RWPE2 (cell line): ENCODE results near the gene SREK1.
"Not testable (repeated sequence)": the region's sequence is repeated elsewhere in the genome, so short reads cannot be mapped to it uniquely, and the experiment has no call there.

Source experiments
- ATAC-seq: fragments of 200-7000 bp; cut with Tn5 transposase; 3 replicates; pipeline ENCODE4 v1.9.1; 2021; ENCODE audit warnings: low read depth
- DNase-seq: peaks from one replicate; pipeline ENCODE4 v3.0.0-alpha.2; 2020; ENCODE audit warnings: low spot score
- H3K27ac ChIP-seq: fragments of 450-650 bp; 2 replicates; pipeline ENCODE4 v1.5.1; 2017; ENCODE audit warnings: mild to moderate bottlenecking; ENCODE audit not compliant: poor library complexity, severe bottlenecking
- H3K27me3 ChIP-seq: fragments of 250-450 bp; sonication (Bioruptor Pico); 2 replicates; pipeline ENCODE4 v1.5.1; 2021; ENCODE audit warnings: mild to moderate bottlenecking, moderate library complexity; ENCODE audit not compliant: insufficient read depth, poor library complexity, severe bottlenecking
- H3K36me3 ChIP-seq: fragments of 250-450 bp; sonication (Bioruptor Pico); 2 replicates; pipeline ENCODE4 v1.5.1; 2020; ENCODE audit warnings: low read depth, mild to moderate bottlenecking, moderate library complexity
- H3K4me1 ChIP-seq: fragments of 250-450 bp; sonication (Bioruptor Pico); 2 replicates; pipeline ENCODE4 v1.5.1; 2021; ENCODE audit warnings: mild to moderate bottlenecking, moderate library complexity; ENCODE audit not compliant: insufficient read depth, poor library complexity, severe bottlenecking
- H3K4me3 ChIP-seq: fragments of 250-450 bp; sonication (Bioruptor Pico); 2 replicates; pipeline ENCODE4 v1.5.1; 2021; ENCODE audit warnings: mild to moderate bottlenecking, moderate library complexity; ENCODE audit not compliant: severe bottlenecking
- H3K9me3 ChIP-seq: fragments of 250-450 bp; sonication (Bioruptor Pico); 2 replicates; pipeline ENCODE4 v1.5.1; 2021; ENCODE audit warnings: mild to moderate bottlenecking, moderate library complexity; ENCODE audit not compliant: severe bottlenecking
- TF ChIP-seq, protein P1 (sequence below): fragments of 450-650 bp; IDR thresholded peaks from one replicate; pipeline ENCODE4 v1.5.1; 2017; ENCODE audit warnings: mild to moderate bottlenecking, moderate library complexity; ENCODE audit not compliant: poor library complexity, severe bottlenecking

Gene SREK1

DNA sequence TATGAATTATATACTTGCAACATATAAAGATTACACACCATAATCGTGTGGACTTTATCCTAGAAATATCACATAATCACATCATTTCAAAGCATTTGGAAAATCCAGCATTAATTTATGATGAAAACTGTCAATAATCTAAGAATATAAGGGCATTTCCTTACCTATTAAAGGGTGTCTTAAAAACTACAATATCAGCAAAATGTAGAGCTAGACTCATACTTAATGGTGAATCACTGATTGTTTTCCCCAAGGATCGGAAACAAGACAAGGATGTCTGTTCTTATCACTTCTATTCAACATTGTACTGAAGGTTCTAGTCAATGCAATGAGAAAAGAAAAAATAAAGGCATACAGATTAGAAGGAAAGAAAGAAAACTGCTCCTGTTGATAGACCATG, 8.0 kb upstream of the SREK1 start:
- no peak overlapping the region for H3K4me3 ChIP-seq
- H3K4me1 ChIP-seq: no peaks in the 10 kb centered on the region
- no peaks in the 10 kb centered on the region for H3K9me3 ChIP-seq
- DNase-seq (no peak), ATAC-seq (no peak)
- H3K27ac ChIP-seq: no peak overlapping the region
- no peaks in the 10 kb centered on the region for H3K36me3 ChIP-seq
- TF ChIP-seq, protein P1, sequence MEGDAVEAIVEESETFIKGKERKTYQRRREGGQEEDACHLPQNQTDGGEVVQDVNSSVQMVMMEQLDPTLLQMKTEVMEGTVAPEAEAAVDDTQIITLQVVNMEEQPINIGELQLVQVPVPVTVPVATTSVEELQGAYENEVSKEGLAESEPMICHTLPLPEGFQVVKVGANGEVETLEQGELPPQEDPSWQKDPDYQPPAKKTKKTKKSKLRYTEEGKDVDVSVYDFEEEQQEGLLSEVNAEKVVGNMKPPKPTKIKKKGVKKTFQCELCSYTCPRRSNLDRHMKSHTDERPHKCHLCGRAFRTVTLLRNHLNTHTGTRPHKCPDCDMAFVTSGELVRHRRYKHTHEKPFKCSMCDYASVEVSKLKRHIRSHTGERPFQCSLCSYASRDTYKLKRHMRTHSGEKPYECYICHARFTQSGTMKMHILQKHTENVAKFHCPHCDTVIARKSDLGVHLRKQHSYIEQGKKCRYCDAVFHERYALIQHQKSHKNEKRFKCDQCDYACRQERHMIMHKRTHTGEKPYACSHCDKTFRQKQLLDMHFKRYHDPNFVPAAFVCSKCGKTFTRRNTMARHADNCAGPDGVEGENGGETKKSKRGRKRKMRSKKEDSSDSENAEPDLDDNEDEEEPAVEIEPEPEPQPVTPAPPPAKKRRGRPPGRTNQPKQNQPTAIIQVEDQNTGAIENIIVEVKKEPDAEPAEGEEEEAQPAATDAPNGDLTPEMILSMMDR: no peak
- H3K27me3 ChIP-seq: no peaks in the 10 kb centered on the region

DNA sequence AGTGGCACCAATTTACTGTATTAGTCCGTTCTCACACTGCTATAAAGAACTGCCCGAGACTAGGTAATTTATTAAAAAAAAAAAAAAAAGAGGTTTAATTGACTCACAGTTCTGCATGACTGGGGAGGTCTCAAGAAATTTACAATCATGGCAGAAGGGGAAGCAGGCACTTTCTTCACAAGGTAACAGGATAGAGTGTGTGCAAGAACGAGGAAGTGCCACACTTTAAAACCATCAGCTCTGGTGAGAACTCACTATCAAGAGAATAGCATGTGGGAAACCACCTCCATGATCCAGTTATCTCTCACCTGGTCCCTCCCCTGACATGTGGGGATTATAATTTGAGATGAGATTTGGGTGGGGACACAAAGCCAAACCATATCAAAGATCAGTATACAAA, 7.2 kb upstream of the SREK1 start:
- not testable (repeated sequence) for DNase-seq, ATAC-seq, H3K4me3 ChIP-seq, H3K27me3 ChIP-seq, H3K36me3 ChIP-seq, H3K4me1 ChIP-seq, H3K9me3 ChIP-seq, H3K27ac ChIP-seq

DNA sequence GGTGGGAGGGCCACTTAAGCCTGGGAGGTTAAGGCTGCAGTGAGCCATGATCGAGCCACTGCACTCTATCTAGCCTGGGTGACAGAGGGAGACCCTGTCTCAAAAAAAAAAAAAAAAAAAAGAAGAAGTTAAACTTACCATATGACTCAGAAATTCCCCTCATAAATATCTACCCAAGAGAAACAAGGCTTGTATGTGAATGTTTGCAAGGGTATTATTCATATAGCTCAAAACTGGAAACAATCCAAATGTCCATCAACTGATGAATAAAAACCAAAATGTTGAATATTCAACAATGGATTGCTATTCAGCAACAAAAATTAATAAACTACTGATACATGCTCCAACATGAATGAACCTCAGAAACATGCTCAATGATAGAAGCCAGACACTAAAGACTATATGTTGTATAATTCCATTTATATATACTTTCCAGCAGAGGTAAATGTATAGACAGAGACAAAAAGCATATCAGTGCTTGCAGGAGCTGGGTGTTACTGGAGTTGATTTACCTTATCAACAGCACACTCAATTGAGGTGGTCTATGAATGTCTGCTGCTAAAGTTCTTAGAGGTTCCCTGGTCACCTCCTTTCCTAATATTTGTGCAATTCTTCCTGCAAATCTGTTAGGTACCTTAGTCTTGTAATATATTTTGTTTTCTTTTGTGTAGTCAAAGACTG, 5.3 kb upstream of the SREK1 start:
- no peak for ATAC-seq
- no peaks in the 10 kb centered on the region for H3K36me3 ChIP-seq
- no peak overlapping the region for H3K4me3 ChIP-seq
- H3K27ac ChIP-seq: no peak overlapping the region
- TF ChIP-seq, protein P1: no peak
- H3K27me3 ChIP-seq: no peaks in the 10 kb centered on the region
- no peak for DNase-seq
- H3K4me1 ChIP-seq: peaks cover 2% of the 10 kb centered on the region
- H3K9me3 ChIP-seq: no peaks in the 10 kb centered on the region

DNA sequence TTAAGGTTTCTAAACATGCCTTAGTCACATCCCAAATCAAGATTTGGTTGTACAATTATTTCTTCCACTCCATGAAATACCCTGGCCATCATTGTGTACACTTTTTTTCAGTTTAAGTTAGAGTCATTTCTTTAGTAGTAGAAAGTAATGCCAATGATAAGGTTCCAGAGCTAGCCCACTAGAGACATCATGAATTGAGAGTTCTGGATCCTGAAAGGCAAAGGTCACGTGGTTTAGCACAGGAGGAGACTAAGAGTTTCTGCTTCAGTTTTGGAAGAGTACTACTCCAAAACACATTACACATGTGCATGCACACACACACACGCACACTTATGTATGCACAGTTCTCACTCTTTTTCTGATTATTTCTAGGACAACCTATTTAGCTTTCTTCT, 4.8 kb upstream of the SREK1 start:
- no peak for DNase-seq
- Histone ChIP-seq H3K4me1 (peaks cover 2% of the 10 kb centered on the region), H3K36me3 (no peaks in the 10 kb centered on the region), H3K9me3 (no peaks in the 10 kb centered on the region), H3K27ac (no peak overlapping the region), H3K27me3 (no peaks in the 10 kb centered on the region), H3K4me3 (no peak overlapping the region)
- ATAC-seq: no peak
- TF ChIP-seq, protein P1: no peak

DNA sequence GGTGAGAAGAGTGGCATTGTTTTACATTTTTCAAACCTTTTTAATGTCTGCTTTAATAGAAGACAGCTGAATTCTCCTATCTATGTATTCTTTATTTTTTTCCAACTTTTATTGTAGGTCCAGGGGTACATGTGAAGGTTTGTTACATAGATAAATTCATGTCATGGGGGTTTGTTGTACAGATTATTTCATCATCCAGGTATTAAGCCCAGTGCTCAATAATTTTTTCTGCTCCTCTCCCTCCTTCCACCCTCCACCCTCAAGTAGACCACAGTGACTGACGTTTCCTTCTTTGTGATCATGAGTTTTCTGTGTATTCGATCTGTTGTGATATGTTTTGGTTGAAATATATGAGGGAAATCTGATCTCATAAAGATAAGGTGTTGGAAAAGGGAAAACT, 1.7 kb upstream of the SREK1 start:
- no peak for ATAC-seq

More for the DNA sequence above, 1.7 kb upstream of the SREK1 start:
- no peaks in the 10 kb centered on the region for H3K9me3 ChIP-seq
- TF ChIP-seq, protein P1: no peak
- no peaks in the 10 kb centered on the region for H3K27me3 ChIP-seq
- H3K36me3 ChIP-seq: peaks cover 20% of the 10 kb centered on the region
- H3K4me1 ChIP-seq: peaks cover 2% of the 10 kb centered on the region
- no peak for DNase-seq
- H3K27ac ChIP-seq: no peak overlapping the region
- no peak overlapping the region for H3K4me3 ChIP-seq
